IMR-90 (cell line): Measurements from ENCODE around the gene HNRNPR. TPM values are rescaled to one million over a fixed set of nuclear protein-coding genes. Genes with fewer than 3 reads are reported as not detected.

ENCODE experiments used
- ATAC-seq: fragments of 200-7000 bp; cut with Tn5 transposase; 2 replicates; pipeline ENCODE4 v1.9.1; 2020; ENCODE audit warnings: low read depth, mild to moderate bottlenecking, moderate library complexity
- BruUV-seq: library from RNA; stranded (reverse); fragments of 400-500 nt; replicated peaks from 2 replicates; lab custom pipeline; 2021; lab: Mats Ljungman, UMichigan
- CTCF ChIA-PET: fragments of 300-600 bp; formaldehyde crosslinking; extraction: SDS; loops from one replicate; lab custom pipeline; 2021; ENCODE audit warnings: antibody characterized with exemption; lab: Yijun Ruan, JAX
- POLR2A ChIA-PET: fragments of 300-600 bp; sonication (Branson Sonifier 250); formaldehyde crosslinking; loops from one replicate; lab custom pipeline; 2022; ENCODE audit warnings: antibody characterized with exemption; ENCODE audit not compliant: unreplicated experiment; lab: Charles Lee
- DNase-seq: peaks from one replicate; pipeline ENCODE4 v3.0.0; 2013
- H2AFZ ChIP-seq: replicated peaks from 2 replicates; pipeline ENCODE3; 2013; ENCODE audit warnings: low read length, mild to moderate bottlenecking; ENCODE audit not compliant: poor library complexity
- H2AK5ac ChIP-seq: 2 replicates; pipeline ENCODE4 v1.6.1; 2013; ENCODE audit warnings: low read depth, low read length, inconsistent platforms
- H2AK9ac ChIP-seq: replicated peaks from 2 replicates; pipeline ENCODE3; 2013; ENCODE audit warnings: mild to moderate bottlenecking, low read depth, low read length, moderate library complexity; ENCODE audit not compliant: poor library complexity
- H2BK120ac ChIP-seq: 2 replicates; pipeline ENCODE4 v1.6.1; 2013; ENCODE audit warnings: low read depth, low read length, inconsistent platforms
- H2BK15ac ChIP-seq: 3 replicates; pipeline ENCODE4 v1.6.1; 2013; ENCODE audit warnings: low read depth, low read length, inconsistent platforms
- H2BK20ac ChIP-seq: 2 replicates; pipeline ENCODE4 v1.6.1; 2013; ENCODE audit warnings: low read depth, mild to moderate bottlenecking, inconsistent platforms, low read length, moderate library complexity
- H2BK5ac ChIP-seq: 2 replicates; pipeline ENCODE4 v1.6.1; 2013; ENCODE audit warnings: mild to moderate bottlenecking, low read depth, low read length, inconsistent platforms; ENCODE audit not compliant: poor library complexity, severe bottlenecking
- H3K14ac ChIP-seq: replicated peaks from 2 replicates; pipeline ENCODE4 v1.6.1; 2013; ENCODE audit warnings: low read depth, low read length, inconsistent platforms
- H3K18ac ChIP-seq: 2 replicates; pipeline ENCODE4 v1.6.1; 2013; ENCODE audit warnings: low read depth, low read length, control low read depth
- H3K23ac ChIP-seq: 2 replicates; pipeline ENCODE4 v1.6.1; 2013; ENCODE audit warnings: low read depth, low read length, inconsistent platforms
- H3K27ac ChIP-seq: 2 replicates; pipeline ENCODE4 v1.5.1; 2013; ENCODE audit warnings: mild to moderate bottlenecking, control low read depth, low read length; ENCODE audit not compliant: insufficient read depth
- H3K27me3 ChIP-seq: 2 replicates; pipeline ENCODE4 v1.6.1; 2013; ENCODE audit warnings: low read length; ENCODE audit not compliant: control insufficient read depth, insufficient read depth
- H3K36me3 ChIP-seq: 2 replicates; pipeline ENCODE4 v1.6.1; 2013; ENCODE audit warnings: low read length, mixed read lengths; ENCODE audit not compliant: control insufficient read depth, insufficient read depth
- H3K4ac ChIP-seq: 2 replicates; pipeline ENCODE4 v1.6.1; 2013; ENCODE audit warnings: low read depth, low read length, inconsistent platforms
- H3K4me1 ChIP-seq: 2 replicates; pipeline ENCODE4 v1.6.1; 2013; ENCODE audit warnings: low read length, mixed read lengths; ENCODE audit not compliant: control insufficient read depth, insufficient read depth
- H3K4me2 ChIP-seq: 2 replicates; pipeline ENCODE4 v1.6.1; 2013; ENCODE audit warnings: low read depth, mild to moderate bottlenecking, control low read depth, low read length, moderate library complexity
- H3K4me3 ChIP-seq: 2 replicates; pipeline ENCODE4 v1.5.1; 2013; ENCODE audit warnings: low read depth, mild to moderate bottlenecking, control low read depth, low read length, moderate library complexity; ENCODE audit not compliant: insufficient read depth
- H3K56ac ChIP-seq: 2 replicates; pipeline ENCODE4 v1.6.1; 2013; ENCODE audit warnings: low read length, inconsistent platforms; ENCODE audit not compliant: insufficient read depth; ENCODE audit errors: extremely low read depth
- H3K79me1 ChIP-seq, 2 experiments: 2 replicates each; pipeline ENCODE4 v1.6.1; 2013; ENCODE audit warnings: low read length in 2 of 2, inconsistent platforms in 1 of 2, low read depth in 1 of 2
- H3K9ac ChIP-seq: 2 replicates; pipeline ENCODE4 v1.6.1; 2013; ENCODE audit warnings: low read depth, low read length, control low read depth
- H3K9me1 ChIP-seq: 2 replicates; pipeline ENCODE4 v1.6.1; 2013; ENCODE audit warnings: low read length, inconsistent platforms; ENCODE audit not compliant: insufficient read depth
- H3K9me3 ChIP-seq: 2 replicates; pipeline ENCODE4 v1.6.1; 2013; ENCODE audit warnings: low read length; ENCODE audit not compliant: control insufficient read depth, insufficient read depth
- H4K20me1 ChIP-seq: 2 replicates; pipeline ENCODE4 v1.6.1; 2013; ENCODE audit warnings: low read length, inconsistent platforms; ENCODE audit not compliant: insufficient read depth
- H4K5ac ChIP-seq: 2 replicates; pipeline ENCODE4 v1.6.1; 2013; ENCODE audit warnings: mild to moderate bottlenecking, low read depth, low read length, control low read depth
- H4K8ac ChIP-seq, 2 experiments: 2 replicates each; pipeline ENCODE4 v1.6.1; 2013; ENCODE audit warnings: low read depth in 2 of 2, low read length in 2 of 2, control low read depth in 1 of 2, inconsistent platforms in 1 of 2
- H4K91ac ChIP-seq: 2 replicates; pipeline ENCODE4 v1.6.1; 2013; ENCODE audit warnings: low read depth, low read length, inconsistent platforms; ENCODE audit not compliant: insufficient read depth
- BHLHE40 ChIP-seq: fragments of 150-350 bp; IDR thresholded peaks from 2 replicates; pipeline ENCODE4 v1.6.1; 2016; ENCODE audit warnings: mild to moderate bottlenecking, low read depth, low read length
- CEBPB ChIP-seq: IDR thresholded peaks from 2 replicates; pipeline ENCODE4 v1.6.1; 2012; ENCODE audit warnings: low read depth, low read length, improper control_type of control experiment
- CHD1 ChIP-seq: IDR thresholded peaks from 2 replicates; pipeline ENCODE4 v1.6.1; 2012; ENCODE audit warnings: low read depth, low read length, improper control_type of control experiment
- FOS ChIP-seq: fragments of 150-350 bp; IDR thresholded peaks from 2 replicates; pipeline ENCODE4 v1.6.1; 2016; ENCODE audit warnings: low read depth, low read length
- MAFK ChIP-seq: IDR thresholded peaks from 2 replicates; pipeline ENCODE4 v1.6.1; 2012; ENCODE audit warnings: low read depth, low read length, improper control_type of control experiment
- MAZ ChIP-seq: IDR thresholded peaks from 2 replicates; pipeline ENCODE4 v1.6.1; 2012; ENCODE audit warnings: low read depth, mild to moderate bottlenecking, low read length, improper control_type of control experiment, moderate library complexity, borderline replicate concordance
- MXI1 ChIP-seq: IDR thresholded peaks from 2 replicates; pipeline ENCODE4 v1.6.1; 2012; ENCODE audit warnings: low read depth, mild to moderate bottlenecking, low read length, moderate library complexity, borderline replicate concordance
- NFE2L2 ChIP-seq: fragments of 150-350 bp; IDR thresholded peaks from 2 replicates; pipeline ENCODE4 v1.6.1; 2016; ENCODE audit warnings: low read depth, mild to moderate bottlenecking, low read length
- POLR2A ChIP-seq: IDR thresholded peaks from 2 replicates; pipeline ENCODE4 v1.6.1; 2012; ENCODE audit warnings: mild to moderate bottlenecking, low read depth, low read length
- RAD21 ChIP-seq: IDR thresholded peaks from 2 replicates; pipeline ENCODE4 v1.6.1; 2012; ENCODE audit warnings: low read length, improper control_type of control experiment
- RCOR1 ChIP-seq: IDR thresholded peaks from 2 replicates; pipeline ENCODE4 v1.6.1; 2012; ENCODE audit warnings: mild to moderate bottlenecking, low read length, improper control_type of control experiment; ENCODE audit not compliant: insufficient replicate concordance
- RFX5 ChIP-seq: IDR thresholded peaks from 2 replicates; pipeline ENCODE4 v1.8.0; 2012; ENCODE audit warnings: low read depth, mild to moderate bottlenecking, low read length, moderate library complexity
- SMC3 ChIP-seq: fragments of 150-350 bp; IDR thresholded peaks from 2 replicates; pipeline ENCODE4 v1.6.1; 2016; ENCODE audit warnings: low read depth, mild to moderate bottlenecking, antibody characterized with exemption, low read length, moderate library complexity
- WGBS, 2 experiments: methylation state at CpG; one replicate each; pipeline versions ENCODE4 v1.1.5 to v1.1.7; 2013; ENCODE audit warnings: missing lambda C conversion rate in 2 of 2; ENCODE audit not compliant: insufficient read length in 1 of 2; ENCODE audit errors: extremely low coverage in 2 of 2; 5-methylcytosine and 5-hydroxymethylcytosine counted together
- dilution Hi-C: fragments of 300-500 bp; cut with HindIII; formaldehyde crosslinking; loops from one replicate; pipeline ENCODE4 v1.14.3; 2018; ENCODE audit warnings: low sequenced_read_pairs; ENCODE audit not compliant: unreplicated experiment
- in situ Hi-C: fragments of 300-500 bp; cut with MboI; formaldehyde crosslinking; loops from 3 replicates; pipeline ENCODE4 v1.14.3; 2019; ENCODE audit warnings: low sequenced_read_pairs, inconsistent platforms, mixed read lengths
- intact Hi-C: fragments of 100-400 bp; cut with micrococcal nuclease; formaldehyde crosslinking; loops from 2 replicates; pipeline ENCODE4 v1.10.0; 2022
- polyA plus RNA-seq, 3 experiments: library from polyadenylated mRNA; depleted of rRNA; stranded (reverse); fragments of >200 nt; gene quantifications; 2 replicates each; pipeline ENCODE4 v1.2.3, GENCODE V29; 2012; ENCODE audit warnings: low replicate concordance in 1 of 3
- total RNA-seq: library from RNA; depleted of rRNA; stranded (reverse); fragments of >200 nt; gene quantifications from 2 replicates; pipeline ENCODE4 v1.2.3, GENCODE V29; 2012
- TF ChIP-seq, protein P1 (sequence below): fragments of 150-350 bp; IDR thresholded peaks from 2 replicates; pipeline ENCODE4 v1.6.1; 2016; ENCODE audit warnings: low read depth, mild to moderate bottlenecking, low read length, moderate library complexity, borderline replicate concordance
- TF ChIP-seq, protein P2 (sequence below): fragments of 150-350 bp; IDR thresholded peaks from 2 replicates; pipeline ENCODE4 v1.6.1; 2017; ENCODE audit warnings: mild to moderate bottlenecking, antibody characterized with exemption, low read length, low read depth
- TF ChIP-seq, protein P3 (sequence below): conservative IDR thresholded peaks from 2 replicates; pipeline ENCODE4 v1.5.1; 2012; ENCODE audit warnings: mild to moderate bottlenecking, low read depth, low read length, improper control_type of control experiment

HNRNPR gene
- total and polyA plus RNA-seq, 2 of the 4 experiments (the other 2 are of a cell fraction), result 99.7 to 111 TPM

DNA sequence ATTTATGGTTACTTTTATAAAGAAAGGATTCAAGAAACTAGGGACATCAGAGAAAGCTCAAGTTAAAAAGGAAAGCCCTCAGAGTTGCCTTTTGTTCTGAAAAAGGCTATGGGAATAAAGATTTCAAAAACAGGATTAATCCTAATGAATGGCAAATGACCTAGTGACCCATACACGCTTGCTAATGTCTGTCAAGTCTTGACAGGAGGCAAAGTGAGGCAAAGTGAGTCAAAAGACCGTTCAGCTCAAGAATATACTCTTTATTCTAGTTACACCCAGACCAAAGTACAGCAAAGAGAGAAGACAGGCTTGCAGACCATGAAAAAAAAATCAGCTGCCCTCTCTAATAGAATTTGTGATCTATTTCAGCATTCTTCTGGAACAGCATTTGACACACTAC lies 22.1 kb upstream of the HNRNPR start:
- Histone ChIP-seq H3K56ac (no peak overlapping the region), H3K27me3 (no peaks in the 10 kb centered on the region), H3K36me3 (peaks cover 37% of the 10 kb centered on the region), H2BK120ac (no peak overlapping the region), H2BK20ac (no peak overlapping the region), H3K14ac (no peak overlapping the region), H3K9ac (no peak overlapping the region), H3K4me2 (no peak overlapping the region), H3K4me1 (peaks cover 13% of the 10 kb centered on the region), H4K20me1 (no peaks in the 10 kb centered on the region), H3K9me1 (peaks cover 9% of the 10 kb centered on the region), H4K5ac (no peak overlapping the region), H4K91ac (no peak overlapping the region), H2AK5ac (no peak overlapping the region), H3K79me1 (peaks cover 44 to 54% of the 10 kb centered on the region in 2 experiments), H2BK5ac (no peak overlapping the region), H3K27ac (no peak overlapping the region), H3K4ac (no peak overlapping the region), H3K23ac (no peak overlapping the region), H3K4me3 (no peak overlapping the region), H3K18ac (no peak overlapping the region), H2BK15ac (no peak overlapping the region), H2AK9ac (no peak overlapping the region), H4K8ac (no peak overlapping the region), H2AFZ (no peak overlapping the region), H3K9me3 (peaks cover 31% of the 10 kb centered on the region)
- intact Hi-C loops (no loop called here), dilution Hi-C loops (no loop called here), in situ Hi-C loops (no loop called here)
- POLR2A ChIA-PET, result no interaction called here
- BruUV-seq, result no TSS peak
- WGBS, 2 experiments, result no CpG with 5 or more reads among the region's 2 CpGs
- CTCF ChIA-PET, result no interaction called here
- ATAC-seq, result no peak
- no peak for TF ChIP-seq BHLHE40
- no peak for TF ChIP-seq MAZ
- TF ChIP-seq RCOR1, result no peak
- no peak for TF ChIP-seq MAFK
- no peak for TF ChIP-seq CEBPB
- TF ChIP-seq RFX5, result no peak
- TF ChIP-seq NFE2L2, result no peak
- TF ChIP-seq, protein P1, sequence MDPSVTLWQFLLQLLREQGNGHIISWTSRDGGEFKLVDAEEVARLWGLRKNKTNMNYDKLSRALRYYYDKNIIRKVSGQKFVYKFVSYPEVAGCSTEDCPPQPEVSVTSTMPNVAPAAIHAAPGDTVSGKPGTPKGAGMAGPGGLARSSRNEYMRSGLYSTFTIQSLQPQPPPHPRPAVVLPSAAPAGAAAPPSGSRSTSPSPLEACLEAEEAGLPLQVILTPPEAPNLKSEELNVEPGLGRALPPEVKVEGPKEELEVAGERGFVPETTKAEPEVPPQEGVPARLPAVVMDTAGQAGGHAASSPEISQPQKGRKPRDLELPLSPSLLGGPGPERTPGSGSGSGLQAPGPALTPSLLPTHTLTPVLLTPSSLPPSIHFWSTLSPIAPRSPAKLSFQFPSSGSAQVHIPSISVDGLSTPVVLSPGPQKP, result no peak
- TF ChIP-seq RAD21, result no peak
- no peak for TF ChIP-seq CHD1
- no peak for TF ChIP-seq SMC3
- TF ChIP-seq POLR2A, result no peak
- TF ChIP-seq FOS, result no peak
- TF ChIP-seq, protein P2, sequence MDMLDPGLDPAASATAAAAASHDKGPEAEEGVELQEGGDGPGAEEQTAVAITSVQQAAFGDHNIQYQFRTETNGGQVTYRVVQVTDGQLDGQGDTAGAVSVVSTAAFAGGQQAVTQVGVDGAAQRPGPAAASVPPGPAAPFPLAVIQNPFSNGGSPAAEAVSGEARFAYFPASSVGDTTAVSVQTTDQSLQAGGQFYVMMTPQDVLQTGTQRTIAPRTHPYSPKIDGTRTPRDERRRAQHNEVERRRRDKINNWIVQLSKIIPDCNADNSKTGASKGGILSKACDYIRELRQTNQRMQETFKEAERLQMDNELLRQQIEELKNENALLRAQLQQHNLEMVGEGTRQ, result no peak
- TF ChIP-seq, protein P3, sequence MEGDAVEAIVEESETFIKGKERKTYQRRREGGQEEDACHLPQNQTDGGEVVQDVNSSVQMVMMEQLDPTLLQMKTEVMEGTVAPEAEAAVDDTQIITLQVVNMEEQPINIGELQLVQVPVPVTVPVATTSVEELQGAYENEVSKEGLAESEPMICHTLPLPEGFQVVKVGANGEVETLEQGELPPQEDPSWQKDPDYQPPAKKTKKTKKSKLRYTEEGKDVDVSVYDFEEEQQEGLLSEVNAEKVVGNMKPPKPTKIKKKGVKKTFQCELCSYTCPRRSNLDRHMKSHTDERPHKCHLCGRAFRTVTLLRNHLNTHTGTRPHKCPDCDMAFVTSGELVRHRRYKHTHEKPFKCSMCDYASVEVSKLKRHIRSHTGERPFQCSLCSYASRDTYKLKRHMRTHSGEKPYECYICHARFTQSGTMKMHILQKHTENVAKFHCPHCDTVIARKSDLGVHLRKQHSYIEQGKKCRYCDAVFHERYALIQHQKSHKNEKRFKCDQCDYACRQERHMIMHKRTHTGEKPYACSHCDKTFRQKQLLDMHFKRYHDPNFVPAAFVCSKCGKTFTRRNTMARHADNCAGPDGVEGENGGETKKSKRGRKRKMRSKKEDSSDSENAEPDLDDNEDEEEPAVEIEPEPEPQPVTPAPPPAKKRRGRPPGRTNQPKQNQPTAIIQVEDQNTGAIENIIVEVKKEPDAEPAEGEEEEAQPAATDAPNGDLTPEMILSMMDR, result no peak
- no peak for TF ChIP-seq MXI1
- no peak for DNase-seq
